G401.6 (cell line): ENCODE measurements around the gene DHX9.
"Not testable (repeated sequence)": the region's sequence is repeated elsewhere in the genome, so short reads cannot be mapped to it uniquely, and the experiment has no call there.

Experiments used
- FAIRE-seq: peaks from 2 replicates; lab custom pipeline; 2012; peaks lifted over from hg19 to GRCh38; lab: Jason Lieb, UNC

The DHX9 gene

GRCh38 chr1:182889997-182890396, 50.9 kb downstream of the DHX9 start:
- FAIRE-seq, result no peak

- FAIRE-seq, result no peak
Observed at GRCh38 chr1:182890927-182891610, 51.9 kb downstream of the DHX9 start.

- no peak for FAIRE-seq
Observed at GRCh38 chr1:182897696-182898095, 58.5 kb downstream of the DHX9 start.

- not testable (repeated sequence) for FAIRE-seq
Observed at GRCh38 chr1:182901946-182902345, 62.8 kb downstream of the DHX9 start.

GRCh38 chr1:182905321-182905720, 66.2 kb downstream of the DHX9 start:
- no peak for FAIRE-seq

- FAIRE-seq, result no peak
Observed at GRCh38 chr1:182909578-182909977, 70.4 kb downstream of the DHX9 start.

- no peak for FAIRE-seq
Observed at GRCh38 chr1:182910143-182910542, 71.0 kb downstream of the DHX9 start.

- no peak for FAIRE-seq
Observed at GRCh38 chr1:182913401-182913800, 74.3 kb downstream of the DHX9 start.

GRCh38 chr1:182917378-182917777, 78.2 kb downstream of the DHX9 start:
- no peak for FAIRE-seq

GRCh38 chr1:182925661-182926060, 86.5 kb downstream of the DHX9 start:
- no peak for FAIRE-seq

GRCh38 chr1:182927693-182928433, 88.7 kb downstream of the DHX9 start:
- peak; percentile 41 for FAIRE-seq

- no peak for FAIRE-seq
Observed at GRCh38 chr1:182930985-182931384, 91.8 kb downstream of the DHX9 start.

GRCh38 chr1:182935716-182936115, 96.6 kb downstream of the DHX9 start:
- no peak for FAIRE-seq
